Fibroblast of upper back skin (primary cell): ENCODE results near the gene MYO10.
"Not testable (repeated sequence)": the region's sequence is repeated elsewhere in the genome, so short reads cannot be mapped to it uniquely, and the experiment has no call there.

Experiments used
- DNase-seq: peaks from one replicate; pipeline ENCODE4 v3.0.0-alpha.2; 2013

Gene MYO10

GRCh38 chr5:16884595-16884994, 51.5 kb downstream of the MYO10 start:
- no peak for DNase-seq

- DNase-seq: peak; percentile 30
Measured at GRCh38 chr5:16883806-16884205, 52.3 kb downstream of the MYO10 start.

GRCh38 chr5:16883176-16883575, 52.9 kb downstream of the MYO10 start:
- peak; percentile 64 for DNase-seq

- no peak for DNase-seq
Measured at GRCh38 chr5:16881251-16881650, 54.8 kb downstream of the MYO10 start.

- DNase-seq: no peak
Measured at GRCh38 chr5:16880547-16880946, 55.5 kb downstream of the MYO10 start.

GRCh38 chr5:16879650-16880049, 56.4 kb downstream of the MYO10 start:
- DNase-seq: no peak

GRCh38 chr5:16879191-16879590, 56.9 kb downstream of the MYO10 start:
- DNase-seq: no peak

GRCh38 chr5:16877267-16877935, 58.7 kb downstream of the MYO10 start:
- DNase-seq: peak; percentile 45

- DNase-seq: not testable (repeated sequence)
Measured at GRCh38 chr5:16874424-16874823, 61.7 kb downstream of the MYO10 start.

GRCh38 chr5:16871746-16872339, 64.2 kb downstream of the MYO10 start:
- peak; percentile 26 for DNase-seq

- no peak for DNase-seq
Measured at GRCh38 chr5:16870878-16871277, 65.2 kb downstream of the MYO10 start.

GRCh38 chr5:16869821-16870796, 66.0 kb downstream of the MYO10 start:
- DNase-seq: peak; percentile 65

GRCh38 chr5:16867577-16867953, 68.5 kb downstream of the MYO10 start:
- no peak for DNase-seq

- DNase-seq: no peak
Measured at GRCh38 chr5:16866795-16867576, 69.1 kb downstream of the MYO10 start.

- DNase-seq: no peak
Measured at GRCh38 chr5:16866273-16866672, 69.8 kb downstream of the MYO10 start.

GRCh38 chr5:16865151-16865550, 70.9 kb downstream of the MYO10 start:
- no peak for DNase-seq

GRCh38 chr5:16864631-16865131, 71.4 kb downstream of the MYO10 start:
- peak; percentile 43 for DNase-seq

GRCh38 chr5:16863469-16863946, 72.6 kb downstream of the MYO10 start:
- DNase-seq: no peak

- no peak for DNase-seq
Measured at GRCh38 chr5:16862777-16863176, 73.3 kb downstream of the MYO10 start.

GRCh38 chr5:16859346-16859745, 76.7 kb downstream of the MYO10 start:
- DNase-seq: no peak

GRCh38 chr5:16858151-16858550, 77.9 kb downstream of the MYO10 start:
- no peak for DNase-seq

- DNase-seq: no peak
Measured at GRCh38 chr5:16857635-16858034, 78.5 kb downstream of the MYO10 start.
